WERI-Rb-1 (cell line): ENCODE measurements around the gene ABCC11.

Source experiments
- DNase-seq: peaks from one replicate; pipeline ENCODE4 v3.0.0-alpha.2; 2020
- H3K27ac ChIP-seq: fragments of 250-450 bp; sonication (Bioruptor Pico); 2 replicates; pipeline ENCODE4 v1.5.1; 2020; ENCODE audit warnings: mild to moderate bottlenecking, moderate library complexity
- H3K27me3 ChIP-seq: fragments of 250-450 bp; sonication (Bioruptor Pico); 2 replicates; pipeline ENCODE4 v1.5.1; 2021; ENCODE audit warnings: mild to moderate bottlenecking, low read depth, moderate library complexity; ENCODE audit not compliant: insufficient read depth, severe bottlenecking
- H3K36me3 ChIP-seq: fragments of 250-450 bp; sonication (Bioruptor Pico); 2 replicates; pipeline ENCODE4 v1.5.1; 2020; ENCODE audit warnings: mild to moderate bottlenecking, moderate library complexity
- H3K4me3 ChIP-seq: 2 replicates; pipeline ENCODE4 v1.5.1; 2011; ENCODE audit warnings: low read depth, mild to moderate bottlenecking, control low read depth, low read length
- H3K9me3 ChIP-seq: fragments of 250-450 bp; sonication (Bioruptor Pico); 2 replicates; pipeline ENCODE4 v1.5.1; 2021; ENCODE audit warnings: mild to moderate bottlenecking, moderate library complexity; ENCODE audit not compliant: severe bottlenecking
- CTCF ChIP-seq: IDR thresholded peaks from 2 replicates; pipeline ENCODE4 v1.5.1; 2011; ENCODE audit warnings: low read depth, mild to moderate bottlenecking, control low read depth, inconsistent platforms, low read length

ABCC11 gene

DNA sequence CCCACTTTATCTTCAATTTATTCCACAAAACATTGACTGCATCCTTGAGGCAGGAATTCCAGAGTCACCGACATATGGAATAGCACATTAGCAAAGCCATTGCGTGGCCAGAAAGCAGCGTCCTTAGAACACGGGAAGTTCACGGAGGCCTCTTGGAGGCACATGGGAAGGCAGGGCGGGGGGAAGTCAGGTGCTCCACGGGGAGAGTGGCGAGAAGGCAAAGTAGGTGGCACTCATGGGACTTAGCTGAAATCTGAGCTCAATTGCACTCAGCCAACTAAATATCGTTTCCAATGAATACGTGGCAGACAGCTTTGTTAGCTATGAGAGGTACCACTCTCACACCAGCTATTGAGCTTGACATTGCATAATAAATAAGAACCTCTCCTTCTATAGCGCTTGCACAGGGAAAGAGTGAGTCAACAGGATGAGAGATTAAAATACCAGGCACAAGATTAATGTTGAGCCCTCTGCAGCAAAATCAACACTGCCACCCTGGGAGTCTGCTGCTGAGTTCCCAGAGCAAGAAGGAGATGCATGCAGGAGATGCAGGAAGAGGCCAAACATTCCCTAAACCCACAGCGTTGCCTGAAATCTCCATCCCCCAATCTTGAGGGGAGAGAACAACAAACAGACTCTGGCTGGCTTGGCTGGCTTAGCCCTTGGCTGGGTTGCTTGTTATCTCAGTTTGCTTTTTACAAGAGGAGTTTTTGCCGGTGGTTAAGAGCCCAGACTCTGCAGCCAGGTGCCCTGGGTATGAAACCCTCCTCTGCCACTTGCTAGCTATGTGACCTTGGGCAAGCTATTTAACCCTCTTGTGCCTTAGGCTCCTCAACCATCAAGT lies 120.3 kb downstream of the ABCC11 start:
- TF ChIP-seq CTCF = no peak
- no peak for DNase-seq

DNA sequence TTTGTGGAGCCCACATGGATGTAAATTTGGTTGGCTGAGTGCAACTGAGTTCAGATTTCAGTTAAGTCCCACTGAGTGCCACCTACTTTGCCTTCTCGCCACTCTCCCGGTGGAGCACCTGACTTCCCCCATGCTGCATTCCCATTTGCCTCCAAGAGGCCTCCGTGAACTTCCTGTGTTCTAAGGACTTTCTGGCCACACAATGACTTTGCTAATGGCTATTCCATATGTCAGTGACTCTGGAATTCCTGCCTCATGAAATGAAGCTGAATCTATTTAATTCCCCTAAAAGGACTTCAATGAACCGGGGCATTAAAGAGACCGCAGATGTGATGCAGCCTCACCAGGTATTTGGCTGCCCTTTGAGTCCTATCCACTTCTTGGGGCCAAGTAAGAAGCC lies 121.5 kb downstream of the ABCC11 start:
- TF ChIP-seq CTCF = no peak
- DNase-seq = no peak

More for the DNA sequence above, 120.3 kb downstream of the ABCC11 start:
- Histone ChIP-seq H3K9me3 (no peaks in the 10 kb centered on the region), H3K27me3 (no peaks in the 10 kb centered on the region), H3K36me3 (no peaks in the 10 kb centered on the region), H3K4me3 (no peak overlapping the region), H3K27ac (no peak overlapping the region)

DNA sequence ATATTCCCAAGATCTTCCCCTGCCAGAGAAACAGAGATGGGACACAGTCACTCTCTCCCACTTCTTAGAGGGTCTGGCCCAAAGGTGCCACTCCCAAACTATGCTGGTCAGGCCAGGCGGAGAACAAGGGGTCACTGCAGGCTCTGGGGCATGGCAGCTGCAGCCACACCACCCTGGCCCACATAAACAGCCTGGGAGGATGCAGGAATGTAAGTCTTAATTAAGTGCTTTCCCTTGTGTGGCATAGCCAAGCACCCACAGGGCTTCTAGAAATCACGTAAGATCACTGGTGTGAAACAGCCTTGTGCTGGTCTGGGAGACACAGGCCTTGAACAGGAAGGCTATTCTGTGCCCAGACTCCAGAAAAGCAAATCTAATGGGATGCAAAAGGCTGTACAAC lies 123.1 kb downstream of the ABCC11 start:
- no peak for TF ChIP-seq CTCF
- no peak overlapping the region for H3K4me3 ChIP-seq

More for the DNA sequence above, 121.5 kb downstream of the ABCC11 start:
- Histone ChIP-seq H3K9me3 (no peaks in the 10 kb centered on the region), H3K4me3 (no peak overlapping the region), H3K36me3 (no peaks in the 10 kb centered on the region), H3K27me3 (no peaks in the 10 kb centered on the region), H3K27ac (no peak overlapping the region)

DNA sequence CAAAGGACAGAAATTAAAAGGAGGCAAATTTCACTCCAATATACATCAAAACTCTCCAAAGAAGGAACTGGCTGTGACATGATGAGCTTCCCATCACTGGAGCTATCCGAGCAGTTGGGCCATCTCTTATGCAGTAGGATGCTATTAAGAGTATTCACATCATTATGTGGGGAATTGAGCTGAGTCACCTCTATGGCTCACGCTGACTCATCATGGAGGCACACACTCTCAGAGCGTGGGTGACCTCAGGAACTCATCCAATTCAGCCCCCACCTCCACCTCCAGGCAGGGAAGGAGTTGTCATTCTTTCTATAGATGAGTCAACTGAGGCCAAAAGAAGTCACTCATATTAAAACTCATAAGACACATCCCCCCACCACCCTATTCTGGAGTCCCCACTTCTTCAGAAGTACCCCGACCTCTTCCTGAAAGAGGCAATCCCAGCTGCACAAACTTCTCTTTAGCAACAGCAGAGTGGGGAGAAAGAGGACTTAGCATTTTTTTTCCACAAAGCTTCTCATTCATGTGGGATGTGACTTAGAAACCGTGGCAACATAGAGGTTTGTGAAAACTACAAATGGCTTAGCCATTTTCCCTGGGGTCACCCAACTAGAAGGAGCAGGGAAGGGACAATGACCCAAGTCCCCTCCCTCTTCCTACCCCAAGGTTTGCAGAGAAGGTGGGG lies 124.1 kb downstream of the ABCC11 start:
- H3K36me3 ChIP-seq = no peaks in the 10 kb centered on the region
- DNase-seq = no peak
- no peak overlapping the region for H3K4me3 ChIP-seq
- no peaks in the 10 kb centered on the region for H3K27me3 ChIP-seq
- no peak for TF ChIP-seq CTCF
- H3K9me3 ChIP-seq = no peaks in the 10 kb centered on the region
- no peak overlapping the region for H3K27ac ChIP-seq

More for the DNA sequence above, 123.1 kb downstream of the ABCC11 start:
- no peak for DNase-seq
- Histone ChIP-seq H3K27me3 (no peaks in the 10 kb centered on the region), H3K9me3 (no peaks in the 10 kb centered on the region), H3K36me3 (no peaks in the 10 kb centered on the region), H3K27ac (no peak overlapping the region)

GRCh38 chr16:48121276-48121675 lies 126.1 kb downstream of the ABCC11 start:
- DNase-seq = no peak
- H3K27ac ChIP-seq = no peak overlapping the region
- no peaks in the 10 kb centered on the region for H3K36me3 ChIP-seq
- TF ChIP-seq CTCF = no peak
- no peak overlapping the region for H3K4me3 ChIP-seq
- no peaks in the 10 kb centered on the region for H3K27me3 ChIP-seq
- no peaks in the 10 kb centered on the region for H3K9me3 ChIP-seq
